Endothelial cell of umbilical vein (primary cell): ENCODE measurements around the gene PHACTR2.

Experiments
- EZH2 ChIP-seq: IDR thresholded peaks from 2 replicates; pipeline ENCODE4 v1.6.1; 2012; ENCODE audit warnings: borderline replicate concordance, low read depth, mild to moderate bottlenecking, moderate library complexity, low read length, inconsistent platforms; ENCODE audit not compliant: severe bottlenecking
- POLR2A ChIP-seq: IDR thresholded peaks from 2 replicates; pipeline ENCODE4 v1.6.1; 2012; ENCODE audit warnings: low read depth, mild to moderate bottlenecking, control low read depth, low read length
- POLR2AphosphoS5 ChIP-seq: IDR thresholded peaks from 2 replicates; pipeline ENCODE4 v1.6.1; 2012; ENCODE audit warnings: low read depth, mild to moderate bottlenecking, control low read depth, low read length, moderate library complexity; ENCODE audit not compliant: insufficient read depth
- TF ChIP-seq, protein P1 (sequence below), 2 donors: IDR thresholded peaks; 1 replicate in 1 of 2; 2 replicates in 1 of 2; pipeline ENCODE4 v1.5.1; 2011; ENCODE audit warnings: low read length in 2 of 2, mild to moderate bottlenecking in 2 of 2, moderate library complexity in 2 of 2, control low read depth in 1 of 2, inconsistent platforms in 1 of 2, low read depth in 1 of 2; ENCODE audit not compliant: insufficient read depth in 1 of 2; ENCODE audit errors: extremely low read depth in 1 of 2
- TF ChIP-seq, protein P2 (sequence below): IDR thresholded peaks from 2 replicates; pipeline ENCODE4 v1.6.1; 2011; ENCODE audit not compliant: insufficient read depth, insufficient read length

- TF ChIP-seq, protein P1, sequence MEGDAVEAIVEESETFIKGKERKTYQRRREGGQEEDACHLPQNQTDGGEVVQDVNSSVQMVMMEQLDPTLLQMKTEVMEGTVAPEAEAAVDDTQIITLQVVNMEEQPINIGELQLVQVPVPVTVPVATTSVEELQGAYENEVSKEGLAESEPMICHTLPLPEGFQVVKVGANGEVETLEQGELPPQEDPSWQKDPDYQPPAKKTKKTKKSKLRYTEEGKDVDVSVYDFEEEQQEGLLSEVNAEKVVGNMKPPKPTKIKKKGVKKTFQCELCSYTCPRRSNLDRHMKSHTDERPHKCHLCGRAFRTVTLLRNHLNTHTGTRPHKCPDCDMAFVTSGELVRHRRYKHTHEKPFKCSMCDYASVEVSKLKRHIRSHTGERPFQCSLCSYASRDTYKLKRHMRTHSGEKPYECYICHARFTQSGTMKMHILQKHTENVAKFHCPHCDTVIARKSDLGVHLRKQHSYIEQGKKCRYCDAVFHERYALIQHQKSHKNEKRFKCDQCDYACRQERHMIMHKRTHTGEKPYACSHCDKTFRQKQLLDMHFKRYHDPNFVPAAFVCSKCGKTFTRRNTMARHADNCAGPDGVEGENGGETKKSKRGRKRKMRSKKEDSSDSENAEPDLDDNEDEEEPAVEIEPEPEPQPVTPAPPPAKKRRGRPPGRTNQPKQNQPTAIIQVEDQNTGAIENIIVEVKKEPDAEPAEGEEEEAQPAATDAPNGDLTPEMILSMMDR (IDR thresholded peaks at IDR 0.05; ENCODE audit: extremely low read depth in 1 of 2, insufficient read depth in 1 of 2, low read depth in 1 of 2, low read length in 2 of 2): no peak
- TF ChIP-seq POLR2AphosphoS5 (no peak), POLR2A (no peak), EZH2 (no peak)
- TF ChIP-seq, protein P2, sequence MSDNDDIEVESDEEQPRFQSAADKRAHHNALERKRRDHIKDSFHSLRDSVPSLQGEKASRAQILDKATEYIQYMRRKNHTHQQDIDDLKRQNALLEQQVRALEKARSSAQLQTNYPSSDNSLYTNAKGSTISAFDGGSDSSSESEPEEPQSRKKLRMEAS: no peak
Measured at GRCh38 chr6:143741480-143741879, 63.7 kb downstream of the PHACTR2 start.
